Ovary (tissue), 3 donors: ENCODE data around the gene TSHZ2.

Source experiments
- CTCF ChIP-seq, 3 donors: fragments of 450-650 bp in 2 of 3; fragments of 200-600 bp in 1 of 3; IDR thresholded peaks; one replicate each; pipeline versions ENCODE4 v1.5.1 to v1.8.0; 2016 to 2022; ENCODE audit warnings: antibody characterized with exemption in 3 of 3, mild to moderate bottlenecking in 1 of 3
- EP300 ChIP-seq: sonication (generic); formaldehyde crosslinking; IDR thresholded peaks from one replicate; pipeline ENCODE4 v1.6.1; 2017; ENCODE audit warnings: antibody characterized with exemption
- POLR2A ChIP-seq: fragments of 450-650 bp; IDR thresholded peaks from one replicate; pipeline ENCODE4 v1.6.1; 2017; ENCODE audit warnings: antibody characterized with exemption, mild to moderate bottlenecking, moderate library complexity
- donor health status: DM: no; HTN: no; CAD: no.

- no peak for TF ChIP-seq EP300
- no peak for TF ChIP-seq CTCF (IDR thresholded peaks at IDR 0.05)
- TF ChIP-seq POLR2A = no peak
Observed at GRCh38 chr20:53210931-53211330, 238.8 kb downstream of the TSHZ2 start.
